PC-3 (cell line): Measurements from ENCODE around the gene GABRG3. TPM values are rescaled to one million over a fixed set of nuclear protein-coding genes. Genes with fewer than 3 reads are reported as not detected.

ENCODE experiments used
- ATAC-seq: fragments of 200-7000 bp; cut with Tn5 transposase; 2 replicates; pipeline ENCODE4 v1.9.1; 2020; ENCODE audit warnings: mild to moderate bottlenecking, moderate library complexity
- BruUV-seq: library from RNA; stranded (reverse); fragments of 400-500 nt; replicated peaks from 2 replicates; lab custom pipeline; 2021; lab: Mats Ljungman, UMichigan
- CTCF ChIA-PET: fragments of 300-600 bp; sonication (Branson Sonifier 250); formaldehyde crosslinking; loops from one replicate; lab custom pipeline; 2022; ENCODE audit warnings: antibody characterized with exemption; lab: Charles Lee
- POLR2A ChIA-PET: fragments of 300-600 bp; sonication (Branson Sonifier 250); formaldehyde crosslinking; loops from one replicate; lab custom pipeline; 2022; ENCODE audit warnings: antibody characterized with exemption; ENCODE audit not compliant: unreplicated experiment; lab: Charles Lee
- DNase-seq: peaks from one replicate; pipeline ENCODE4 v3.0.0-alpha.2; 2015
- H2AFZ ChIP-seq: fragments of 300-600 bp; sonication (generic); 2 replicates; pipeline ENCODE4 v1.6.0; 2016; ENCODE audit warnings: antibody characterized with exemption, low read length
- H3F3A ChIP-seq: fragments of 300-600 bp; sonication (generic); one replicate; pipeline ENCODE4 v1.6.0; 2017; ENCODE audit warnings: antibody characterized with exemption, low read length, control low read depth, mild to moderate bottlenecking; ENCODE audit not compliant: unreplicated experiment
- H3K27ac ChIP-seq: fragments of 300-600 bp; sonication (generic); 2 replicates; pipeline ENCODE4 v1.5.1; 2016; ENCODE audit warnings: mild to moderate bottlenecking, low read length
- H3K27me3 ChIP-seq: fragments of 300-600 bp; sonication (generic); 2 replicates; pipeline ENCODE4 v1.6.1; 2016; ENCODE audit warnings: low read length, mixed read lengths
- H3K36me3 ChIP-seq: fragments of 300-600 bp; sonication (generic); 2 replicates; pipeline ENCODE4 v1.6.1; 2016; ENCODE audit warnings: low read depth, mixed run types, low read length, mixed read lengths
- H3K4me1 ChIP-seq: fragments of 300-600 bp; sonication (generic); 2 replicates; pipeline ENCODE4 v1.5.1; 2016; ENCODE audit warnings: low read length; ENCODE audit not compliant: insufficient read depth
- H3K4me2 ChIP-seq: fragments of 300-600 bp; sonication (generic); 2 replicates; pipeline ENCODE4 v1.6.0; 2016; ENCODE audit warnings: low read length
- H3K4me3 ChIP-seq: fragments of 300-600 bp; sonication (generic); 2 replicates; pipeline ENCODE4 v1.5.1; 2016; ENCODE audit warnings: mild to moderate bottlenecking, low read length, mixed read lengths
- H3K79me2 ChIP-seq: fragments of 300-600 bp; sonication (generic); 2 replicates; pipeline ENCODE4 v1.6.1; 2017; ENCODE audit warnings: low read length, mixed read lengths
- H3K9ac ChIP-seq: fragments of 300-600 bp; sonication (generic); 2 replicates; pipeline ENCODE4 v1.6.0; 2016; ENCODE audit warnings: mild to moderate bottlenecking, low read length
- H3K9me2 ChIP-seq: fragments of 300-600 bp; sonication (generic); replicated peaks from 2 replicates; pipeline ENCODE4 v1.6.1; 2016; ENCODE audit warnings: mixed run types, low read length, mixed read lengths
- H3K9me3 ChIP-seq: fragments of 300-600 bp; sonication (generic); 2 replicates; pipeline ENCODE4 v1.6.1; 2016; ENCODE audit warnings: low read length, mixed read lengths
- H4K20me1 ChIP-seq: fragments of 300-600 bp; sonication (generic); 2 replicates; pipeline ENCODE4 v1.6.1; 2016; ENCODE audit warnings: low read length, mixed read lengths
- EZH2 ChIP-seq: fragments of 300-600 bp; sonication (generic); IDR thresholded peaks from one replicate; pipeline ENCODE4 v1.6.1; 2017; ENCODE audit warnings: antibody characterized with exemption, mild to moderate bottlenecking, low read length; ENCODE audit not compliant: unreplicated experiment
- EZH2phosphoT487 ChIP-seq: fragments of 300-600 bp; sonication (generic); IDR thresholded peaks from 2 replicates; pipeline ENCODE4 v1.6.1; 2018; ENCODE audit warnings: mild to moderate bottlenecking, antibody characterized with exemption, low read length, borderline replicate concordance
- intact Hi-C: fragments of 100-400 bp; cut with micrococcal nuclease; formaldehyde crosslinking; loops from 2 replicates; pipeline ENCODE4 v1.9.0; 2023
- total RNA-seq: library from RNA; depleted of rRNA; stranded (reverse); fragments of >200 nt; gene quantifications from 2 replicates; pipeline ENCODE4 v1.2.3, GENCODE V29; 2014
- TF ChIP-seq, protein P1 (sequence below): fragments of 300-600 bp; sonication (generic); conservative IDR thresholded peaks from 2 replicates; pipeline ENCODE4 v1.5.1; 2017; ENCODE audit warnings: antibody characterized with exemption, low read depth, mild to moderate bottlenecking, low read length

GABRG3 gene
- total RNA-seq, 1 experiment from 2014 or later = 0.11 TPM

GRCh38 chr15:27137127-27137526, 166.1 kb downstream of the GABRG3 start:
- Histone ChIP-seq H3K4me1 (no peaks in the 10 kb centered on the region), H4K20me1 (no peaks in the 10 kb centered on the region), H3K9me2 (no peaks in the 10 kb centered on the region), H3K36me3 (no peaks in the 10 kb centered on the region), H3K79me2 (no peaks in the 10 kb centered on the region), H3F3A (no peaks in the 10 kb centered on the region), H3K27me3 (no peaks in the 10 kb centered on the region), H3K9ac (no peak overlapping the region), H3K4me3 (no peak overlapping the region), H3K27ac (no peak overlapping the region), H2AFZ (no peak overlapping the region), H3K4me2 (no peak overlapping the region), H3K9me3 (0 out of 2 replicates have a peak, but pooled peaks cover 11% of the 10 kb centered on the region)
- BruUV-seq = no TSS peak
- intact Hi-C loops = no loop called here
- POLR2A ChIA-PET = no interaction called here
- DNase-seq = no peak
- TF ChIP-seq EZH2phosphoT487 (no peak), EZH2 (no peak)
- TF ChIP-seq, protein P1, sequence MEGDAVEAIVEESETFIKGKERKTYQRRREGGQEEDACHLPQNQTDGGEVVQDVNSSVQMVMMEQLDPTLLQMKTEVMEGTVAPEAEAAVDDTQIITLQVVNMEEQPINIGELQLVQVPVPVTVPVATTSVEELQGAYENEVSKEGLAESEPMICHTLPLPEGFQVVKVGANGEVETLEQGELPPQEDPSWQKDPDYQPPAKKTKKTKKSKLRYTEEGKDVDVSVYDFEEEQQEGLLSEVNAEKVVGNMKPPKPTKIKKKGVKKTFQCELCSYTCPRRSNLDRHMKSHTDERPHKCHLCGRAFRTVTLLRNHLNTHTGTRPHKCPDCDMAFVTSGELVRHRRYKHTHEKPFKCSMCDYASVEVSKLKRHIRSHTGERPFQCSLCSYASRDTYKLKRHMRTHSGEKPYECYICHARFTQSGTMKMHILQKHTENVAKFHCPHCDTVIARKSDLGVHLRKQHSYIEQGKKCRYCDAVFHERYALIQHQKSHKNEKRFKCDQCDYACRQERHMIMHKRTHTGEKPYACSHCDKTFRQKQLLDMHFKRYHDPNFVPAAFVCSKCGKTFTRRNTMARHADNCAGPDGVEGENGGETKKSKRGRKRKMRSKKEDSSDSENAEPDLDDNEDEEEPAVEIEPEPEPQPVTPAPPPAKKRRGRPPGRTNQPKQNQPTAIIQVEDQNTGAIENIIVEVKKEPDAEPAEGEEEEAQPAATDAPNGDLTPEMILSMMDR = no peak
- CTCF ChIA-PET = no interaction called here
- no peak for ATAC-seq

DNA sequence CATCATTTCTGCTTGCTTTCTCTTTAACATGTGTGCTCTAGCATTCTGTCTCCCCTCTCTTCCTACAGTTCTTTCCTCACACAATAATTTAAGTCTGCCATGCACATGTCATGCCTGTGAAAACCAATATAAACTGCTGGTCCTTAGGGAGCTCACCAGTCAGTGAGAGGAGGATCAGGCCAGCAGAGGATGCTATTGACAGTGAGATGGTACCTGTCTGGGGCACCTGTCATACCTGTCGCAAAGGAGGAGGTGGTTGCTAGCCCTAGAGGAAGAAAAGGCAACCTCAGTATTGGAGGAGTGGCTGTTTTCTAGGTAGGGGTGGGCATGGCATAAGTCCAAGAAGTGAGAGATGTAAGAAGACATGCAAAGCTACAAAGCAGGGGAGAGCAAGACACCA, 194.6 kb downstream of the GABRG3 start:
- ATAC-seq (no peak), DNase-seq (no peak)
- no peaks in the 10 kb centered on the region for H4K20me1 ChIP-seq
- BruUV-seq = no TSS peak
- H3K9me3 ChIP-seq = 0 out of 2 replicates have a peak, but pooled peaks cover 7% of the 10 kb centered on the region
- H3K27ac ChIP-seq = no peak overlapping the region
- H3K79me2 ChIP-seq = no peaks in the 10 kb centered on the region
- ChIA-PET POLR2A (no interaction called here), CTCF (no interaction called here)
- no peak for TF ChIP-seq EZH2phosphoT487
- no peak for TF ChIP-seq EZH2
- TF ChIP-seq, protein P1 = no peak
- H3K9me2 ChIP-seq = no peaks in the 10 kb centered on the region
- H3K4me3 ChIP-seq = no peak overlapping the region
- no peak overlapping the region for H3K9ac ChIP-seq
- no peaks in the 10 kb centered on the region for H3F3A ChIP-seq
- H3K4me1 ChIP-seq = no peaks in the 10 kb centered on the region
- intact Hi-C loops = no loop called here
- H3K27me3 ChIP-seq = no peaks in the 10 kb centered on the region
- no peaks in the 10 kb centered on the region for H3K36me3 ChIP-seq
- H3K4me2 ChIP-seq = no peak overlapping the region
- H2AFZ ChIP-seq = no peak overlapping the region

DNA sequence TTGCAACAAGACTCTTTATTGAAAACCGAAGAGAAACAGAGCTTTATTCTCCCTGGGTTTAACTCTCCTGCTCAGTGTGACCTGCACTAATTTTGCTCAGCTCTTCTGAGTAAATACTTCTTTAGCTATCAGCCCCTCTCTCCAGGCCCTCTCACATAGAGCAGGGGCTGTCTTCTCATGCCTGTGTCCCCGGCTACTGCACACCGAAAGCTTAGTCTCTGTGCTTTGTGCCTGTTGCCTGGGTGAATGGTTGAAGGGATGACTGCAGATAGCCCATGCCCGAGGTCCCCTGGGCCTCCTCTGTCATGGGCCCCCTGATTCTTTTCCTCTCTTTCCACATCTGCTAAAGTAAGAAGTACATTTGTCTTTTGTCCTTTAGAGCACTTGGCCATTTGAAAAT, 195.9 kb downstream of the GABRG3 start:
- intact Hi-C loops = no loop called here
- DNase-seq (no peak), ATAC-seq (no peak)
- BruUV-seq = no TSS peak
- no peaks in the 10 kb centered on the region for H3F3A ChIP-seq
- no peak overlapping the region for H3K9ac ChIP-seq
- ChIA-PET CTCF (no interaction called here), POLR2A (no interaction called here)
- no peaks in the 10 kb centered on the region for H4K20me1 ChIP-seq
- TF ChIP-seq EZH2 = no peak
- TF ChIP-seq EZH2phosphoT487 = no peak
- TF ChIP-seq, protein P1 = no peak
- no peaks in the 10 kb centered on the region for H3K4me1 ChIP-seq
- H3K27me3 ChIP-seq = no peaks in the 10 kb centered on the region
- no peaks in the 10 kb centered on the region for H3K79me2 ChIP-seq
- H3K4me3 ChIP-seq = no peak overlapping the region
- no peak overlapping the region for H2AFZ ChIP-seq
- H3K9me3 ChIP-seq = 0 out of 2 replicates have a peak, but pooled peaks cover 4% of the 10 kb centered on the region
- no peak overlapping the region for H3K4me2 ChIP-seq
- H3K9me2 ChIP-seq = no peaks in the 10 kb centered on the region
- no peak overlapping the region for H3K27ac ChIP-seq
- H3K36me3 ChIP-seq = no peaks in the 10 kb centered on the region
